GM12878 (cell line): Measurements from ENCODE around the gene LMLN.

Source experiments
- EED ChIP-seq: sonication (generic); IDR thresholded peaks from 2 replicates; pipeline ENCODE4 v1.6.1; 2016; ENCODE audit warnings: antibody characterized with exemption, low read depth
- GABPA ChIP-seq: IDR thresholded peaks from 2 replicates; pipeline ENCODE4 v1.6.1; 2014; ENCODE audit warnings: antibody characterized with exemption, low read depth, mild to moderate bottlenecking, inconsistent platforms
- MTA3 ChIP-seq: IDR thresholded peaks from 2 replicates; pipeline ENCODE4 v1.6.1; 2012; ENCODE audit warnings: low read length, inconsistent platforms, borderline replicate concordance
- RELA ChIP-seq: fragments of 450-650 bp; IDR thresholded peaks from 2 replicates; pipeline ENCODE4 v1.8.0; 2014; ENCODE audit warnings: borderline replicate concordance; ENCODE audit not compliant: partially characterized antibody
- TF ChIP-seq, protein P1 (sequence below), 3 experiments: IDR thresholded peaks in 2 of 3; conservative IDR thresholded peaks in 1 of 3; 2 replicates each; pipeline ENCODE4 v1.5.1; 2011; ENCODE audit warnings: low read depth in 3 of 3, low read length in 3 of 3, mild to moderate bottlenecking in 3 of 3, control low read depth in 2 of 3, moderate library complexity in 2 of 3, inconsistent platforms in 1 of 3, mixed read lengths in 1 of 3; ENCODE audit not compliant: control insufficient read depth in 2 of 3, insufficient read depth in 1 of 3; ENCODE audit errors: extremely low read depth in 1 of 3

DNA sequence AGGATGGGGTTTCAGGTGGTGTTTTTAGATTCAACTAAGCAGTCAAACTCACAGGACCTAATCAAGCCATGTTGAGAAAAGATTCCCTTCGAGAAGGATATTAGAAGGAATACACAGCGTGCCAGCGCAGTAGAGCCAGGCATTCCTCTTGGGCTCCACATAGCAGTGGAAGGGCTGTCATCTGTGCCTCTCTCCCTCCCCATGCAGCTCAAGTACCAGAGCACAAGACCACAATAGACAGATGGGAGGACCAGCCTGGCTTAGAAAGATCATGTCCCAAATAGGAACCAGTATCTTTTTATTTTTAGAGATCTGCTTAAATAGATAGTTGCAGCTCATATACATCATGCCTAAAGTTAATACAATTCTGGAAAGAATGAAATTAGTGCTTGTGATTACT, 37.9 kb downstream of the LMLN start:
- TF ChIP-seq RELA (no peak), EED (no peak), MTA3 (no peak), GABPA (no peak)
- TF ChIP-seq, protein P1, sequence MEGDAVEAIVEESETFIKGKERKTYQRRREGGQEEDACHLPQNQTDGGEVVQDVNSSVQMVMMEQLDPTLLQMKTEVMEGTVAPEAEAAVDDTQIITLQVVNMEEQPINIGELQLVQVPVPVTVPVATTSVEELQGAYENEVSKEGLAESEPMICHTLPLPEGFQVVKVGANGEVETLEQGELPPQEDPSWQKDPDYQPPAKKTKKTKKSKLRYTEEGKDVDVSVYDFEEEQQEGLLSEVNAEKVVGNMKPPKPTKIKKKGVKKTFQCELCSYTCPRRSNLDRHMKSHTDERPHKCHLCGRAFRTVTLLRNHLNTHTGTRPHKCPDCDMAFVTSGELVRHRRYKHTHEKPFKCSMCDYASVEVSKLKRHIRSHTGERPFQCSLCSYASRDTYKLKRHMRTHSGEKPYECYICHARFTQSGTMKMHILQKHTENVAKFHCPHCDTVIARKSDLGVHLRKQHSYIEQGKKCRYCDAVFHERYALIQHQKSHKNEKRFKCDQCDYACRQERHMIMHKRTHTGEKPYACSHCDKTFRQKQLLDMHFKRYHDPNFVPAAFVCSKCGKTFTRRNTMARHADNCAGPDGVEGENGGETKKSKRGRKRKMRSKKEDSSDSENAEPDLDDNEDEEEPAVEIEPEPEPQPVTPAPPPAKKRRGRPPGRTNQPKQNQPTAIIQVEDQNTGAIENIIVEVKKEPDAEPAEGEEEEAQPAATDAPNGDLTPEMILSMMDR (IDR thresholded peaks at IDR 0.05 in 2 of 3, conservative IDR thresholded peaks at IDR 0.05 in 1 of 3; ENCODE audit: control insufficient read depth in 2 of 3, extremely low read depth in 1 of 3, insufficient read depth in 1 of 3, low read depth in 3 of 3, low read length in 3 of 3): no peak
